ENCODE measurements around the gene TNNI2. TPM values are rescaled to one million over a fixed set of nuclear protein-coding genes. Genes with fewer than 3 reads are reported as not detected.
"Not testable (repeated sequence)": the region's sequence is repeated elsewhere in the genome, so short reads cannot be mapped to it uniquely, and the experiment has no call there.

Gene TNNI2
- total RNA-seq, 2 donors from 2014 or later = not detected

- Histone ChIP-seq H3K4me1 (no peaks in the 10 kb centered on the region), H3K27ac (no peak overlapping the region), H3K9me3 (no peaks in the 10 kb centered on the region), H3K4me3 (no peak overlapping the region), H3K27me3 (no peaks in the 10 kb centered on the region), H3K36me3 (no peaks in the 10 kb centered on the region)
- TF ChIP-seq CTCF (IDR thresholded peaks at IDR 0.05) = no peak
- DNase-seq (ENCODE audit: low spot score) = no peak
Measured at GRCh38 chr11:1797391-1798125, 41.2 kb upstream of the TNNI2 start.

GRCh38 chr11:1803246-1803645 is 35.5 kb upstream of the TNNI2 start:
- Histone ChIP-seq H3K4me3 (no peak overlapping the region), H3K4me1 (no peaks in the 10 kb centered on the region), H3K27ac (no peak overlapping the region), H3K27me3 (no peaks in the 10 kb centered on the region), H3K36me3 (no peaks in the 10 kb centered on the region), H3K9me3 (no peaks in the 10 kb centered on the region)
- DNase-seq (ENCODE audit: low spot score) = no peak
- no peak for TF ChIP-seq CTCF (IDR thresholded peaks at IDR 0.05)

- not testable (repeated sequence) for H3K9me3 ChIP-seq; H3K27ac ChIP-seq; H3K27me3 ChIP-seq; H3K4me1 ChIP-seq; DNase-seq (ENCODE audit: low spot score); H3K36me3 ChIP-seq; H3K4me3 ChIP-seq
Measured at GRCh38 chr11:1803835-1804519, 34.8 kb upstream of the TNNI2 start.

- no peak for TF ChIP-seq CTCF (IDR thresholded peaks at IDR 0.05)
- no peak for DNase-seq (ENCODE audit: low spot score)
- H3K27me3 ChIP-seq = no peaks in the 10 kb centered on the region
- no peaks in the 10 kb centered on the region for H3K9me3 ChIP-seq
- H3K4me3 ChIP-seq = no peak overlapping the region
- no peaks in the 10 kb centered on the region for H3K36me3 ChIP-seq
- H3K4me1 ChIP-seq = no peaks in the 10 kb centered on the region
- no peak overlapping the region for H3K27ac ChIP-seq
Measured at GRCh38 chr11:1805525-1805924, 33.3 kb upstream of the TNNI2 start.

- H3K9me3 ChIP-seq = no peaks in the 10 kb centered on the region
- DNase-seq (ENCODE audit: low spot score) = no peak
- H3K27me3 ChIP-seq = no peaks in the 10 kb centered on the region
- no peak overlapping the region for H3K4me3 ChIP-seq
- no peaks in the 10 kb centered on the region for H3K4me1 ChIP-seq
- TF ChIP-seq CTCF (IDR thresholded peaks at IDR 0.05) = no peak
- no peak overlapping the region for H3K27ac ChIP-seq
- H3K36me3 ChIP-seq = no peaks in the 10 kb centered on the region
Measured at GRCh38 chr11:1807264-1807995, 31.4 kb upstream of the TNNI2 start.

GRCh38 chr11:1810761-1811160 is 28.0 kb upstream of the TNNI2 start:
- no peaks in the 10 kb centered on the region for H3K36me3 ChIP-seq
- TF ChIP-seq CTCF (IDR thresholded peaks at IDR 0.05) = no peak
- no peaks in the 10 kb centered on the region for H3K4me1 ChIP-seq
- H3K27me3 ChIP-seq = no peaks in the 10 kb centered on the region
- DNase-seq (ENCODE audit: low spot score) = no peak
- H3K4me3 ChIP-seq = no peak overlapping the region
- no peak overlapping the region for H3K27ac ChIP-seq
- H3K9me3 ChIP-seq = no peaks in the 10 kb centered on the region

Data from right atrium auricular region (tissue), 2 donors.